Activated T-helper 1 cell treated with anti-CD3 and anti-CD28 coated beads, Interleukin-12 subunit alpha, Interleukin-12 subunit beta, Interleukin-2, Interleukin-4 antibody, amounts not matched to agents 30 ng/mL and 10 ng/mL and 1 ng/mL, durations not matched to agents 14 hours and 24 hours and 36 hours (primary cell): ENCODE results near the gene TRIM8. TPM values are rescaled to one million over a fixed set of nuclear protein-coding genes. Genes with fewer than 3 reads are reported as not detected.

Experiments
- DNase-seq: peaks from one replicate; pipeline ENCODE4 v3.0.0; 2021; ENCODE audit warnings: low spot score
- H3K27ac Mint-ChIP-seq: one replicate; pipeline ENCODE4 v1.8.0; 2021; ENCODE audit warnings: mild to moderate bottlenecking, mixed read lengths
- H3K27me3 Mint-ChIP-seq: one replicate; pipeline ENCODE4 v1.8.0; 2022; ENCODE audit warnings: mild to moderate bottlenecking, moderate library complexity, mixed read lengths; ENCODE audit not compliant: insufficient read depth
- H3K36me3 Mint-ChIP-seq: one replicate; pipeline ENCODE4 v1.8.0; 2021; ENCODE audit warnings: low read depth, mixed read lengths
- H3K4me1 Mint-ChIP-seq: one replicate; pipeline ENCODE4 v1.8.0; 2021; ENCODE audit warnings: low read depth, mixed read lengths
- H3K4me3 Mint-ChIP-seq: one replicate; pipeline ENCODE4 v1.8.0; 2021; ENCODE audit warnings: mild to moderate bottlenecking, moderate library complexity, mixed read lengths
- H3K9me3 Mint-ChIP-seq: one replicate; pipeline ENCODE4 v1.8.0; 2021; ENCODE audit warnings: mixed read lengths
- intact Hi-C: fragments of 100-400 bp; cut with micrococcal nuclease; formaldehyde crosslinking; loops from one replicate; pipeline ENCODE4 v1.15.1; 2024
- total RNA-seq: library from RNA; stranded (reverse); gene quantifications from 2 replicates; pipeline ENCODE4 v1.2.3, GENCODE V29; 2022

The TRIM8 gene
- total RNA-seq, 1 donor from 2014 or later, result 111 TPM

DNA sequence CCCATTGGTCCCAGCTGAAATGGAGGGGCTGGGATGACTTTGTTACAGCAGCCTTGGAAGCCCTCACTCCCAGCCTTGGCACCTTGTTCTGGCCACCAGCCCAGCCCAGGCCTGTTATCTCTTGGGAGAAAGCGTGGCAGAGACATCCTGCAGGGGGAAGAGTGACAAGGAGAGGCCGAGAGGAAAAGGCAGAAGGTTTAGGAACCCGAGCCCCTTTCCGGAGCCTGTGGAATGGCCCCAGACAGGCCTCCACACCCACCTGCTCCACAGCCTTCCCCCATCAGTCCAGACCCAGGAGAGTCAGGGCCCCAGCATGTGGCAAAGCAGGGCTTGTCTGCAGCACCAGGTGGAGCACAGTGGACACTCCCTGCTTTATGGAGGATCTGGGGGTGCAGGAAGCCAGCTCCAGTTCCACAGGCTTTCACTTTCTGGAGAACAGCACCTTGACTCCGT lies 24.1 kb upstream of the TRIM8 start:
- H3K27me3 Mint-ChIP-seq, result no peaks in the 10 kb centered on the region
- H3K4me1 Mint-ChIP-seq, result no peaks in the 10 kb centered on the region
- intact Hi-C loops, result no loop called here
- no peak overlapping the region for H3K27ac Mint-ChIP-seq
- no peak for DNase-seq
- H3K9me3 Mint-ChIP-seq, result no peaks in the 10 kb centered on the region
- H3K4me3 Mint-ChIP-seq, result no peak overlapping the region
- H3K36me3 Mint-ChIP-seq, result peaks cover 4% of the 10 kb centered on the region

DNA sequence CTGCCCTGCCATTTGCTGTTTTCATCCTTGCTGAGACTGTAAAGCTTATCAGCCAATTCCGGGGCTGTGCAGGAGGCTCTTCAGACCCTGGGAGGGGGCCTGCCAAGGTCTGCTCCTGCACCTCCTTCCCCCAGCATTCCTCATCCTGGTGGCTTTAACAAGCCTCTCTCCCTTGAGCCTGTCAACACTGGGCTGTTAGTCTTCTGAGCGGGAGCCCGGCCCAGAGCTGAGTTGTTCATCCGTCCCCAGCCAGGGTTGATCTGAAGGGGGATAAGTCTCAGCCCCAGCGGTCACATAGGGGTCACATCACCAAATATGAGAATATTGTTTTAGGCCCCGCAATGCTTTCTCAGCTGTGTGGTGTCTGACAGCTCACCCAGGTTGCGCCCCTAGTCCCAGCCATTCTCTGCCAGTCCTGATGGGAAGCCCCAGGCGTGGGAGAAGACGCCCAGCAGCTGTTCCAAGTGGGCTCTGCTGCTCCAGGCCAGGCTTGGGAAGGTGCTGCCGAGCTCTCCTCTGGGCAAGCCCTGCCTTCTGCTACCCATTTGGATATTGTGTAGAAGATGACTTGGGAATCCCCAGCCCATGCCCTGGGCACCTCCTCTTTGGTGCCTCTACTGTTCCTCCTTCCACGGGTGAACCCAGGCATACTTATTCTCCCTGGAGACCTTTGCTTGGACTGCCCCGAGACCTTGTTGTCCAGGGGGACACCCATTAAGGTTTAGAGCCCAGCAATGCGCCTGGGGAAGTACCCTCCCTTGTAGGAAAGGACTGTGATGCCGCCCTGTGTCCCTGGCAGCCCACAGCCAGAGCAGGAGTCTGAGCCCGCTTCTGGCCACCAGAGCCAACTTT lies 23.5 kb upstream of the TRIM8 start:
- H3K36me3 Mint-ChIP-seq, result peaks cover 4% of the 10 kb centered on the region

DNA sequence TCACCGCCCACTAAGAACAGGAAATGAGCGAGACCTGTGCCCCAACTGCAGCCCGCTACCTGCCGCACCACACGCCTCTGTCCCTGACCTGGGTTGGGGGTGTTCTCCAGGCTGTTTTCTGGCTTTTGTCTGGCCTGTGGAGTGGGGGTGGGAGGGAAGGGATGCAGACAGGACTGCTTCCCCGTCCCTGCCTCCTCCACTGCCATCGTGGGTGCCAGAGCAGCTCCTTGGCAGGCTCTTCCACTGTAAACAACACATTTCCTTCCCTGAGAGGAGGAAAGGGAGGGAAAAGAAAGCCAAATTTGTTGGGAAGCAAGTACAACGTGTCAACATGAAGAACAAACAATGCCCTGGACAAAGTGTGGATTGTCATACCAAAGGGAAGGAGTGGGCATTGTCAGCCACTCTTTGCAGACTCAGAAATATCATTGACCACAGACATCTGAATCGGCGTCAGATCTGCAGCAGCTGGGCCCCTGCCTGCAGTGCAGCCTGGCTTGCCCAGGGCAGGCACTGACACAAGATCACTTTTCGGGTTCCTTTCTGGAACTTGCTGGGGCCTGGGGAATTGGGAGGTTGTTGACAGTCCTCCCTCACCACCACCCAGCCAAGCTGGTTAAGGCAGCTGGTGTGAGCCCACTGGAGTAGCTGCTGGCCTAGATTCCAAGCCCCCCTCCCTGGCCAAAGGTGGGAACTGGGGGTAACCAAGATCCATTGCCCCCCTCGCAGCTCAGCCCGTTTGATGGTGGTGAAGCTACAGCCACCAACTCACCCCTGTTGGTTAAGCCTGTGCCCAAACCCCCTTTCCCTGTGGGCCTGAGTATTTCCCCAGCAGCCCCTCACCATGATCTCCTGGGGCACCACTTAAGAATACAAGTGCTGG lies 22.6 kb upstream of the TRIM8 start:
- no peaks in the 10 kb centered on the region for H3K27me3 Mint-ChIP-seq
- H3K27ac Mint-ChIP-seq, result no peak overlapping the region
- intact Hi-C loops, result no loop called here
- H3K36me3 Mint-ChIP-seq, result peaks cover 4% of the 10 kb centered on the region
- no peaks in the 10 kb centered on the region for H3K4me1 Mint-ChIP-seq
- H3K9me3 Mint-ChIP-seq, result no peaks in the 10 kb centered on the region
- no peak for DNase-seq
- no peak overlapping the region for H3K4me3 Mint-ChIP-seq

More for the DNA sequence above, 23.5 kb upstream of the TRIM8 start:
- Mint-ChIP-seq H3K4me3 (no peak overlapping the region), H3K9me3 (no peaks in the 10 kb centered on the region), H3K27me3 (no peaks in the 10 kb centered on the region), H3K27ac (no peak overlapping the region), H3K4me1 (no peaks in the 10 kb centered on the region)
- intact Hi-C loops, result no loop called here
- DNase-seq, result no peak

DNA sequence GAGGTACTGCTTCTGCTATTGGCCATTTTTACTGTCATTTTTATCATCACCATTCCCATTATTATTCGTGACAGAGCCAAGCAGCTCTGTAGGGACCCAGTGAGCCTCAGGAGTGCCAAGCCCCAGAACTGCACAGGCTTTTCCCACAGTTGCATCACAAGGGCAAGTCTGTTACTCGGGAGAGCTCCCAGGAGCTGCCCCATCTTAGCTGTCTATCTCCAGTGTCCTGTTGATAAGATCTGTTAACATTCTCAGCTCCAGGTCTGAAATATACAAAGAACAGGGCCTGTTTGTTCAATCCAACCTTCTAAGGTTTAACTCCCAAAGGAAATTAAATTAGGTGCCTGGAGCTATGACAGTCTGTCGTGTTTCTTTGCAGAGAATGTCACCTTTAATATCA lies 20.2 kb upstream of the TRIM8 start:
- Mint-ChIP-seq H3K27ac (no peak overlapping the region), H3K27me3 (no peaks in the 10 kb centered on the region), H3K4me3 (no peak overlapping the region), H3K9me3 (no peaks in the 10 kb centered on the region), H3K4me1 (no peaks in the 10 kb centered on the region), H3K36me3 (peaks cover 2% of the 10 kb centered on the region)
- intact Hi-C loops, result no loop called here
- no peak for DNase-seq

DNA sequence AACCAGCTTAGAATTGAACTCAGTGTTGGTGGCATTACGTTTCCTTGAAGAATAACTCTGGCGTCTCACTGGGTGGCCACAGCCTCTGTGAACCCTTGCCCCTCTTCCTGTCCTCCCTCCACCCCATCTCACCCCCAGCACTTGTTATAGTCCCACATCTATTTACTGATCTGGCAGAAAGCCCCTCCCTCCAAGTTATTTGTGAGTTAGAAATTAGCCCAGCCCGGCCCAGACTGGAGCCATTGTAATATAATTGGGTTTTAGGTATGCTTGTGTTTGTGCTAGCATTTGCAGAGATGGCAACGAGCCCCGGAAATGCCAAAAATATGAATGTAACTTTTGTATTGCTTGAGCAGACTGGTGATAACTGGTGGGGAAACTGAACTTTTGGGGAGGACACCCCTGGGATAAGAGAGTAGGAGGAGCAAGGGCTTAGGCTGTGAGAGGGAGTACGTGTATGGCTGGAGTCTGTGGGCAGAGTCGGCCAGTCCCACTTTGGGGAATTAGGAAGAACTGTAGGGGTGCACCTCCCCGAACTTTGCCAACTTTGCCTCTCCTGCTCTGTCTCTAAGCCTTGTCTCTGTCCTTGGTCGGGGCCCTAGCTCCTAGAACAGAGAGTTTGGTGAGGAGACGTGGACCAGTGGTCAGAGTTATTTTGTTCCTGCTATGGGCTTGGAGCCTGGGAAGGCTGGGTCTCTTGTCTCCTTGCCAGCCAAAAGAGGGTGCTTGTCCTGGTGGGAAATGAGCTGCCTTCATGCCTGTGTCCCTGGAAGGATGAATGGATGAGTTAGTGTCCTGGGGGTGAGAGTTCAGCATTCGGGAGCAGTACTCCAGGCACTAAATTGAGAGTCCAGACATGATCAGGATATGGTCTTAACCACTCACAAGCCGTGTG lies 19.3 kb upstream of the TRIM8 start:
- H3K27me3 Mint-ChIP-seq, result no peaks in the 10 kb centered on the region
- peaks cover 2% of the 10 kb centered on the region for H3K36me3 Mint-ChIP-seq
- intact Hi-C loops, result no loop called here
- H3K9me3 Mint-ChIP-seq, result no peaks in the 10 kb centered on the region
- DNase-seq, result no peak
- H3K27ac Mint-ChIP-seq, result no peak overlapping the region
- no peak overlapping the region for H3K4me3 Mint-ChIP-seq
- H3K4me1 Mint-ChIP-seq, result no peaks in the 10 kb centered on the region

DNA sequence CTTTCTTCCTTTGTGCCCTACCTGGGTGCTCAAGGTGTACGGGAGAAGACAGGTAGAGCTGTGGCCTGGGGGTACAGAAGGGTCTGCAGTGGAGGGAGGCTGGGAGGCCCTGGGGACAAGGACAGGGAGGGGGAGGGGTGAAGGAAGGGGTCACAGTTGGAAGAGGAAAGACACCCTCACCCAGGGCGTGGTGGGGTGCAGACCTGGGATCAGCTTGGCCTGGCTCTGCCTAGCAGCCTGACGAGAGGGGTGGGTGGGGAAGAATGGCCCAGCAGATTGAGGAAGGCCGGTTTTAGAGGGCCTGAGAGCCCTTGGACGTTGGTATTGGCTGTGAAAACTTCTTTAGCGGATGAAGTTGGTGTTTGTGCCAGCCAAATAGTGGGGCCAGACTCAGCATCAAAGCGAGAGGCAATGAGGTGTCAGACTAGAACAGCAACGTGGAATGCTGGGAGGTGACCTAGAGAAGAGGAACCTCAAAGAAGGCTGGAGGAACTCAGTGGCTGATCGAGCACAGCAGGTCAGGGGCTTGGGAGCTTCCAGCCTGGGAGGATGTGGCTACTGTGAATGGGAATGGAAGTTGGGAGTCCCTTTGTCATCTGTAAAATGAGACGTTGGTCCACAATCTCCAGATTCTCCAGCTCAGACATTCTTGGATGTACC lies 18.1 kb upstream of the TRIM8 start:
- Mint-ChIP-seq H3K27me3 (no peaks in the 10 kb centered on the region), H3K9me3 (no peaks in the 10 kb centered on the region), H3K27ac (no peak overlapping the region), H3K36me3 (peaks cover 4% of the 10 kb centered on the region), H3K4me3 (no peak overlapping the region), H3K4me1 (peaks cover 3% of the 10 kb centered on the region)
- DNase-seq, result no peak
- intact Hi-C loops, result no loop called here

DNA sequence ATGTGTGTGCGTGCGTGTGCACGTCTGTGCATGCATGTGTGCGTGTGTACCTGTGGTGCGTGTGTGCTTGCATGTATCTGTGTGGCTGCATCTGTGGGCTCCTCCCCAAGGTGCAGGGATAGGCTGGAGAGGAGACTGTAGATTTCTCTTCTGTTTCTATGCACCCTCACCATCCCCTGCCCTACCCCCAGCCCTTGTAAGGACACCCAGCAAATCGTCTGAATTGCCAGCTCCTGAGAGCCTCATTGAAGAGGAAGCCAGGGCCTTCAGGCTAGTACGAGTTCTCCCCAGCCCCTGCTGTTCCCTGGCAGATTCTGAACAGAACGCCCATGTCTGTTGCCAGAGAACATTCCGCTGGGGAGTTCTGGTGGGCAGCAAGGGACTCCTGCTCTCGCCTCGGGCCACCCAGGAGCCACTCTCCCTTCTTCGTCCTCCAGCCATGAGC lies 17.0 kb upstream of the TRIM8 start:
- H3K27me3 Mint-ChIP-seq, result no peaks in the 10 kb centered on the region
- intact Hi-C loops, result no loop called here
- no peaks in the 10 kb centered on the region for H3K9me3 Mint-ChIP-seq
- peaks cover 14% of the 10 kb centered on the region for H3K4me1 Mint-ChIP-seq
- H3K27ac Mint-ChIP-seq, result peak overlapping the region; percentile 24
- peaks cover 7% of the 10 kb centered on the region for H3K36me3 Mint-ChIP-seq
- no peak overlapping the region for H3K4me3 Mint-ChIP-seq
- DNase-seq, result no peak

DNA sequence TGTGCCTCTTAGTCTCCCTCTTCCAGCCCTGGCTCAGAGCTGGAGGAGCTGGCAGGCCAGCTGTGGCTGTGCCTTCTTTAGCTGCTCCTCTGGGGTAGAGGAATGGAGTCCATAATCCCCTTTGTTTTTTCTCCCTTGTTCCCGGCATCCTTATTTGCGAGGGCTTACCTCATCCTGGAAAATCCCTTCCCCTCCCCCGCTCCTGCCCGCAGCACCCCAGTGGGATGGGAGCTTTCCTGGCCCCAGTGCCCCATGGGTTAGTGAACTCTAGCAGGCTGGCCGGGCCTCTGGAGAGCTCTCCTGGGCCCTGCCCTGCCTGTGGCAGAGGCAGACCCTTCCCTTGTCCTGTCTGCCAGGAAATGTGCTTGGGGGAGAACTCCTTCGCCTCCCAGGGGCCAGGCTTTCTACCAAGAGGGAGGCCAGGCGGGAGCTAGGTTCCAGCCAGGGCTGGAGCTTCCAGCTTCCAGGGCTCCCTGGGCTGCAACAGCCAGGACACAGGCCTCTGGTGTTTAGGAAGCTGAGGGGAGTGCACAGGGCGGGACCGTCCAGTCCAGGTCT lies 16.5 kb upstream of the TRIM8 start:
- intact Hi-C loops, result no loop called here
- Mint-ChIP-seq H3K27me3 (no peaks in the 10 kb centered on the region), H3K9me3 (no peaks in the 10 kb centered on the region), H3K4me3 (no peak overlapping the region), H3K4me1 (peaks cover 19% of the 10 kb centered on the region), H3K36me3 (peaks cover 7% of the 10 kb centered on the region), H3K27ac (no peak overlapping the region)
- no peak for DNase-seq

DNA sequence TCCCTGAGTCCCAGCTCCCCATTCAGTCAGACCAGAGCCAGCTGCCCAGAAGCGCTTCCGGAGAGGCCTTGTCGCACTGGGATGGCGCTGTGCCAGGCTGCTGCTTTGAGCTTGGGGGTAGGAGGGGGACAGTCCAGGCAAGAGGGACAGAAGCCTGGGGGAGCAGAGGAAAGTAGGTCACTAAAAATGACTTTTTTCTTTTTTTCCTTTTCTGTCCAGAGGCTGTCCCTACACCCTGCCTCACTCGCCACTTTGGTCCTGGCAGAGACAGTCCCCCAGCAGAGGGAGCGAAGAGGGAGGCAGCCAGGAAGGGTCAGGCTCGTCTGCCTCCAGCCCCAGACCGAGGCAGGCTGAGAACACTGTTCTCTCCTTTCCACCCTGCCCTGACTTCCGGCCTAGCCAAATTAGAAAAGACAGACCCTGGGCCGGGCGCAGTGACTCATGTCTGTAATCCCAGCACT lies 15.8 kb upstream of the TRIM8 start:
- no peak overlapping the region for H3K27ac Mint-ChIP-seq
- H3K4me3 Mint-ChIP-seq, result no peak overlapping the region
- peaks cover 26% of the 10 kb centered on the region for H3K4me1 Mint-ChIP-seq
- peaks cover 4% of the 10 kb centered on the region for H3K36me3 Mint-ChIP-seq
- no peaks in the 10 kb centered on the region for H3K9me3 Mint-ChIP-seq
- no peaks in the 10 kb centered on the region for H3K27me3 Mint-ChIP-seq
- no peak for DNase-seq
- intact Hi-C loops, result no loop called here

DNA sequence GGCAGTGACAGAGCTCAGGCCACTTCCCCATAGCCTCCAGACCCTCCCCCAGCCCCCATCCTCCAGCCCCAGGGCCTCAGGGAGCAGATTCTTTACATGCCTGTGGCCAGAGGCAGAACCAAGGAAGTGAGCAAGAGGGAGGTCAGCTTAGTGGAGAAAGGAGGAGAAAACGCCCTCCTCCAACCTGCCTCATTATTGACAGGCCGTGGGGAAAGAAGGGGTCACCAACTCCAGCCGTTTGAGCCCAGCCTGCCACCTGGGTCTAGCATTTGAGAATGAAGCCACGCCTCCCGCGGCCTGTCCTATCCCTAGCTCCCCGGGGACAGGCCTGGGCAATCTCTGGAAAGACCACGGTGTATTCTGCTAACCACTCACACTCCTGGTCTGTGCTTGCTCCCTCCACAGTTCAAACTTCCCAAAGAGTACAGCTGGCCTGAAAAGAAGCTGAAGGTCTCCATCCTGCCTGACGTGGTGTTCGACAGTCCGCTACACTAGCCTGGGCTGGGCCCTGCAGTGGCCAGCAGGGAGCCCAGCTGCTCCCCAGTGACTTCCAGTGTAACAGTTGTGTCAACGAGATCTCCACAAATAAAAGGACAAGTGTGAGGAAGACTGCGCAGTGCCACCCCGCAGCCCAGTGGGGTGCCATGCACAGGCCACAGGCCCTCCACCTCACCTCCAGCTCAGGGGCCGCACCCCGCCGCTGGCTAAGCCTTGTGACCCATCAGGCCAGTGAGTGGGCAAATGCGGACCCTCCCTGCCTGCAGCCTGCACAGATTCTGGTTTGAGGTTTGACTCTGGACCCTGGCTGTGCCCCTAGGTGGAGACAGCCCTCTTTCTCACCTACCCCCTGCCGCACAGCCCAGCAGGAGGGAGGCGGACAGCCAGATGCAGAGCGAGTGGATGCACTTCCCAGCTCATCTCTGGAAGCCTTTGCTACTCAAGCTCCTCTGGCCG lies 14.3 kb upstream of the TRIM8 start:
- DNase-seq, result no peak
- H3K27ac Mint-ChIP-seq, result no peak overlapping the region
- no peaks in the 10 kb centered on the region for H3K9me3 Mint-ChIP-seq
- H3K36me3 Mint-ChIP-seq, result peaks cover 4% of the 10 kb centered on the region
- H3K27me3 Mint-ChIP-seq, result no peaks in the 10 kb centered on the region
- intact Hi-C loops, result no loop called here
- peaks cover 33% of the 10 kb centered on the region for H3K4me1 Mint-ChIP-seq
- H3K4me3 Mint-ChIP-seq, result no peak overlapping the region

DNA sequence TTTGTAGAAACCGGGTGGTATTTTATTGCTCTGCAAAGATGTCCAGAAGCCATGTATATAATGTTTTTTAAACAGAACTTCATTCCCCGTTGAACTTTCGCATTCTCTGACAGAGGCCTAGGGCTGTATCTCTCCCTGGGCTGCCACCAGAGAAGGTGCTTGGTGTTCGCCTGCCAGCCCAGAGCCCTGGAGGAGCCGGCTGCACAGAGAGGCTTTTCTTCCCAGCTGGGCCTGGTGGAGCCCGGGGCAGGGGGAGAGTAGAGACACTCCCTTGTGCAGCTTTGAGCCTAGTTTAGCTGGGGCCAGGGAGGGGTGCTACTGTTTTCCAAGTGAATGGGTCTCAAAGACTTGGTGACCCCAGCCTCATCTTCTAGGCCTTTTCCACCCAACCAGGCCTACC lies 13.6 kb upstream of the TRIM8 start:
- Mint-ChIP-seq H3K9me3 (no peaks in the 10 kb centered on the region), H3K27me3 (no peaks in the 10 kb centered on the region), H3K36me3 (peaks cover 4% of the 10 kb centered on the region), H3K27ac (peak overlapping the region; percentile 83), H3K4me3 (no peak overlapping the region), H3K4me1 (peaks cover 41% of the 10 kb centered on the region)
- no peak for DNase-seq
- intact Hi-C loops, result no loop called here
